Neural cell (in vitro differentiated cells): ENCODE data around the gene BMERB1.

ENCODE experiments used
- CTCF ChIP-seq: fragments of 450-650 bp; IDR thresholded peaks from 2 replicates; pipeline ENCODE4 v1.5.1; 2014; ENCODE audit warnings: antibody characterized with exemption, mild to moderate bottlenecking, moderate library complexity; ENCODE audit not compliant: poor library complexity, severe bottlenecking
- EZH2 ChIP-seq: fragments of 200-600, 300-800 bp; shearing (Covaris generic), sonication (generic); IDR thresholded peaks from 2 replicates; pipeline ENCODE4 v1.6.1; 2014; ENCODE audit warnings: antibody characterized with exemption, low read length, borderline replicate concordance, mild to moderate bottlenecking; ENCODE audit not compliant: insufficient read depth, poor library complexity, severe bottlenecking

GRCh38 chr16:15523939-15524338 lies 89.6 kb downstream of the BMERB1 start:
- TF ChIP-seq CTCF (no peak), EZH2 (no peak)
